Rectal smooth muscle tissue (tissue), 1 donor: Measurements from ENCODE around the gene AMFR.

Experiments used
- H3K27ac ChIP-seq: one replicate; pipeline ENCODE4 v1.7.0; 2013; ENCODE audit warnings: low read depth, low read length, inconsistent platforms
- H3K27me3 ChIP-seq: one replicate; pipeline ENCODE4 v1.7.0; 2013; ENCODE audit warnings: low read length; ENCODE audit not compliant: control insufficient read depth, insufficient read depth
- H3K36me3 ChIP-seq: one replicate; pipeline ENCODE4 v1.7.0; 2013; ENCODE audit warnings: low read length; ENCODE audit not compliant: control insufficient read depth, insufficient read depth
- H3K4me1 ChIP-seq: one replicate; pipeline ENCODE4 v1.7.0; 2013; ENCODE audit warnings: low read length; ENCODE audit not compliant: control insufficient read depth, insufficient read depth
- H3K4me3 ChIP-seq: one replicate; pipeline ENCODE4 v1.7.0; 2013; ENCODE audit warnings: low read length
- H3K9ac ChIP-seq: one replicate; pipeline ENCODE4 v1.7.0; 2013; ENCODE audit warnings: low read length

Gene AMFR

DNA sequence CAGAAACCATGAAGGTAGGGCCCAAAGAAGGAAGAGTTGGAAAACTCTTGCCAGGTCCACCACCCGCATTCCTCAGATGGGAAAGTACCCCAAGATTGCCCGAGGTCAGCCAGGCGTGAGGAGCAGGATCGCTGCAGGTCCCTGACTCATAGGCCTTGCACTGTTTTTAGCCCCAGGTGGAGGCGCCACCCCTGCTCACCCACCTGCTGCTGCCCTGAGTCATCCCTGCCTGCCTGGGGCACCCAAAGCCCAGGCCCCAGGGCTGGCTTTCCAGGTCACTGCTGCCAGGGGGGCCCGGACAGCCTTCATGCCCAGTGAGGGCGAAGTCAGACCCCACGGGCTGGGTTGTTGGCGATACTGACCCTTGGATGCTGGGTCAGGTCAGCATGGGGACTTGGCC, 100.9 kb downstream of the AMFR start:
- no peaks in the 10 kb centered on the region for H3K27me3 ChIP-seq
- no peak overlapping the region for H3K4me3 ChIP-seq
- H3K27ac ChIP-seq: no peak overlapping the region
- no peak overlapping the region for H3K9ac ChIP-seq
- H3K4me1 ChIP-seq: no peaks in the 10 kb centered on the region
- H3K36me3 ChIP-seq: peaks cover 2% of the 10 kb centered on the region

DNA sequence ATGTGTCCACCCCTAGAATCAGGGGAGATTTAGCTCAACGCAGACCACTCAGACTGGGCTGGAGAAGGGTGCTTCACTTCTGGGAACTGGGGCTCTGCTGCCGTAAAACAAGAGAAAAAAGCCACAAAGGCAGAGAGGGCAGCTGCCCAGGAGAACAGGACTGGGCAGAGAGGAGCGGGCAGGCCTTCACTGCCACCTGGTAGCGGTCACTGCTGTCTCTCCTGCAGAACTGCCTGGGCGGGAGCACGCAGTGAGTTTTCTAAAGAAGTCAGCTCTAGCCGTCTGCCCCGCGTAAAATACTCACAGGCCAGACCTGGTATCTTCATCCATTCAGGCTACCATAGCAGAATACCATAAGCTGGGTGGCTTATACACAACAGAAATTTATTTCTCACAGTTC, 103.8 kb downstream of the AMFR start:
- H3K4me1 ChIP-seq: peaks cover 8% of the 10 kb centered on the region
- no peaks in the 10 kb centered on the region for H3K36me3 ChIP-seq
- H3K27me3 ChIP-seq: no peaks in the 10 kb centered on the region
- H3K4me3 ChIP-seq: no peak overlapping the region
- no peak overlapping the region for H3K9ac ChIP-seq
- H3K27ac ChIP-seq: no peak overlapping the region

DNA sequence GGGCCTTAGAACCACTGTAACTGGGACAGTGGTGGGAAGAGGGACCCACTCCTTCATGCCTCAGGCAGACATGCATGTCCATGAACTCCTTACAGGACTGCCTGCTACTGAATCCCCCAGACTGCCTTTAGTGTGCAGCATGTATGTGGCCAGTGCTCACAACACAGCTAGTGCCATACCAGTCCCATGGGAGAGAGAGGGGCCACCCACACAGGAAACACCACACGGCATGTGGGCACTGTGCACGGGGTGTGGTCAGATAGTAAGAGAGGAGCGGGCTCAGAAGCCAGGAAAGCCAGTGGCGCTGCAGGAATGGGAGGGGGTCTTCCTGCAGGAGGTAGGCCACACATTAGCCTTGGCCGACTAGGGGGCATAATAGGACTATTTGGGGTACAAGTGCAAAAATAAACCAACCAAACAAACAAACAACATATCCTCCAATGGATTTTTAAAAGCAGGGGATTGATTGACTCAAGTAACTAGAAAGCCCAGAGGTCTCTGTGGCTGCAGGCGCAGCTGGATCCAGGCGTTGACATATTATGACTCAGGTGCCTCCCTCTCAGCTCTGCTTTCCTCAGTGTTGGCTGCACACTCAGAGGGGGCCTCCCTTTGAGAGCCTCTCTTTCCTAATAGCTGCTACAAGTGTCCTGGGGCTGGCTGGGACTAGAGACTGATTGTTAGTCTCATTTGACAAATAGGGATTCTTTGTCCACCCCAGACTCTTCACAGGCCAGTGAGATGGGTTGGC, 104.4 kb downstream of the AMFR start:
- H3K4me1 ChIP-seq: peaks cover 8% of the 10 kb centered on the region
- H3K27ac ChIP-seq: no peak overlapping the region
- no peaks in the 10 kb centered on the region for H3K36me3 ChIP-seq
- no peak overlapping the region for H3K9ac ChIP-seq
- no peaks in the 10 kb centered on the region for H3K27me3 ChIP-seq
- H3K4me3 ChIP-seq: no peak overlapping the region

DNA sequence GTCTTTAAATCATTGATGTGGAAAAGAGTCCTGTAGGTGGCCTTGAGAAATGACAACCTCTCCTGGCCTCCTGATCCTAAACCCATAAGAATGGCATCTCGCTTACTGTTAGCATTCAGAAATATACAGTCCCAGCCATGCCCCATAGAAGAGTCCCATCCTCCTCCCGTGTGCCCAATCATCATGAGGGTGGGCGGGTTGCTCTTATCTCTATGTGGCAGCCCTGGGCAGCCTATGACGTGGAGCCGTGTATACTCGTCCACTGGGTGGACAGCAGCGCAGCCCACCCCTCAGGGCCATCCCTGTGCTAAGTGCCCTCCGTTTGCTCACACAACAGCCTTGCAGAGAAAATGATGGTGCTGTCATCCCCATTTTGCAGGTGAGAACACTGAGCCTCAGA, 105.3 kb downstream of the AMFR start:
- H3K4me3 ChIP-seq: no peak overlapping the region
- no peak overlapping the region for H3K27ac ChIP-seq
- no peaks in the 10 kb centered on the region for H3K36me3 ChIP-seq
- H3K4me1 ChIP-seq: peaks cover 8% of the 10 kb centered on the region
- no peaks in the 10 kb centered on the region for H3K27me3 ChIP-seq
- H3K9ac ChIP-seq: no peak overlapping the region

DNA sequence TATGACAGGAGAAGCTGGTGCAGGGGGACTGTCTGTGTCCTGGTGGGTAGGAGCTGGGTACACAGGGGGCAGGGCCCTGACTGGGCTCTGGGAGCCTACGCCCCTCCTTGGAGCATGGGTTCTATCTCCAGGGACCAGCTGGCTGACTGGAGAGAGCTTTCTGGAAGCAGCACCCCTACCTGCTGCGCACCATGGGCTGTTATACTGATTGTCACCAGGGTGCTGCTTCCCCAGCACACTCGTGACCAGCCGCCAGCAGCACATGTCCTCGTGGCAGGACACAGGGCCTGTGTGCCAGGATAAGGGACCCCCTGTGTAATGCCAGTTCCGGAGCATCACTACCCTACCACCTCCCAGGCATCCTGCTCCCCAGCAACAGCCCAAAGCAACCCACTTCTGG, 106.0 kb downstream of the AMFR start:
- H3K36me3 ChIP-seq: no peaks in the 10 kb centered on the region
- H3K4me3 ChIP-seq: no peak overlapping the region
- no peaks in the 10 kb centered on the region for H3K27me3 ChIP-seq
- H3K4me1 ChIP-seq: peaks cover 8% of the 10 kb centered on the region
- no peak overlapping the region for H3K27ac ChIP-seq
- no peak overlapping the region for H3K9ac ChIP-seq

DNA sequence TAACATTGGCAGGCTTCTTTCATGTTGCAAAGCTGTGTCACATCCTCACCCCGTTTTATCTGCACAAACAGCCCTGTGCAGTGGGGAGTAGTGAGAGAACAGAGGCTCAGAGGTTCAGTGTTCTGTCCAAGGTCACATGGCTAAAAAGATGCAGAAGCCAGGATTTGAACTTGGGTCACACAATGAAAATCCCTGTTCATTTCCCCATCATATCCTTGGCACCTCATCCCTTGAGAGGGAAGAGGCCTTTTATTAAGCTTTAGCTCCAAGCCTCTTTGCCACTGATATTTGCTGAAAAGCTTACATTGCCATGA, 106.6 kb downstream of the AMFR start:
- Histone ChIP-seq H3K36me3 (no peaks in the 10 kb centered on the region), H3K27ac (no peak overlapping the region), H3K4me3 (no peak overlapping the region), H3K4me1 (peaks cover 8% of the 10 kb centered on the region), H3K27me3 (no peaks in the 10 kb centered on the region), H3K9ac (no peak overlapping the region)

DNA sequence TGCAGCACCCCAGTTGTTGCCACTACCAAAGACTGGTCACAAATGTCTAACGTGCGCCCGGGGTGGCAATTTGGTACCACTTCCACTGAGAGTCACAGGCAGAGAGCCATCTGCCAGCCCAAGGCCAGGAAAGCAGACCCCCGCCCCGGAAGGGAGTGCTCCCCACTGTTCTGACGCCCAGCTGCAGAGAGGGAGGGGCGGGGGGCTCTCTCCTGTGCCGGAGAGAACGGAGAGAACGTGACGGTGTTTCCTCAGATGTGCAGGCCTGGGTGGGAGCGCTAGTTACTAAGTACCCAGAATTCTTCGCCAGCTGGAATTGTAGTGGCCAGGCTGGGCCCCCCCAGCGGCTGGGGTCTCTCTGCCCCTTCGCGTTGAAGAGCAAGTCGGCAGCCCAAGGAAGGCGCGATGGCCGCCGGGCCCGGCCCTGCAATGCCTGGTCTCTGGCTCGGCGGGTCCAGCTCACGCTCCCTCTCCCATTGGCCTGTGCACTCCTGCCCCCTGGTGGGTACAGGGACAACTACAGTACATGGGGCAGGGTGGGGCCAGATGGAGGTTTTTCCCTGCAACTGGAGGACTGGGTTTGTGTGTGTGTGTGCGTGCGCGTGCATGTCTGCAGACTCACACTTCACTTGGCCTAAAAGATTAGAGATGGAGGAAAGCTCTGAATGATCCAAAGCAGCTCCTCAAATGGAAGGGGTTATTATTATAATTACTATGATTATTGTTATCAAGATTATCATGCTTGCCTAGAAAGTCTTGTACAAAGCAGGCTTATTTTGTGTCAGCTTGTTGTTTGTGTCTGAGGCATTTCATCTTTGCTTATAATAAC, 107.1 kb downstream of the AMFR start:
- Histone ChIP-seq H3K36me3 (no peaks in the 10 kb centered on the region), H3K27ac (peak overlapping the region; percentile 51), H3K4me3 (peak overlapping the region; percentile 35), H3K27me3 (no peaks in the 10 kb centered on the region), H3K9ac (no peak overlapping the region), H3K4me1 (peaks cover 8% of the 10 kb centered on the region)

DNA sequence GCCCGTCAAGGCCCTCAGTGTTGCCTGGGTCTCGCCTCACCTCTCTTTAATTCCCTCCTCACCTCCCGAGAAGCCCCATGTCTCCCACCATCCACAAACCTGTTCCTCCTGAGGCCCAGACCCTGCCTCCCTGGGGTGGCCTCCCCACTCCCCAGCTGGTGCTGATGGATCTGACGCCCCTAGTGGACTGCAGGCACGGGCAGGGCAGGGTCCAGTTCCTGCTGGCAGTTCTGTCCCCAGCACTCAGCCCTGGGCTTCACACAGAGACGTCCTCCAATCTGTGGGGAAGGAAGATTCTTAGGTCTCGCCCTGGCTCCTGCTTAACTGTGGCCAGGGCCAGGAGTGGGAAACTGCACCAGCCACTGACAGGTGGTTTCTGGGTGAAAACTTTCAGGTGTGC, 108.8 kb downstream of the AMFR start:
- Histone ChIP-seq H3K4me1 (peaks cover 8% of the 10 kb centered on the region), H3K27ac (no peak overlapping the region), H3K27me3 (no peaks in the 10 kb centered on the region), H3K4me3 (no peak overlapping the region), H3K36me3 (no peaks in the 10 kb centered on the region), H3K9ac (no peak overlapping the region)

DNA sequence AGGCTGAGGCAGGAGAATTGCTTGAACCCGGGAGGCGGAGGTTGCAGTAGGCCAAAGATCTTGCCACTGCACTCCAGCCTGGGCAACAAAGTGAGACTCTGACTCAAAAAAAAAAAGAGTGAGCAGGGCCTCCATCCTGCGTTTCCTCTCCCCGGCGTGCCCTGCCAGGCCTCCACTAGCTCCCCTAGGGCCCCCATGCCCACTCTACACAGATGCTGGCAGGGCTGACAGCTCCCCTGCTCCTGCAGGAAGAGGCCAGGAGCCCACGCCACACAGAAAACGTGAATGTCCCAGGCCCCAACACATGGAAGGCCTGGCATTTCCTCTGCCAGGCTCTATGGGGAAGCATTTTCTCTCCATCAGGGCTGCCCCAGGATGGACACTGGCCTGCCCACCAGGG, 109.4 kb downstream of the AMFR start:
- Histone ChIP-seq H3K4me1 (peaks cover 8% of the 10 kb centered on the region), H3K9ac (no peak overlapping the region), H3K36me3 (no peaks in the 10 kb centered on the region), H3K27ac (no peak overlapping the region), H3K27me3 (no peaks in the 10 kb centered on the region), H3K4me3 (no peak overlapping the region)

DNA sequence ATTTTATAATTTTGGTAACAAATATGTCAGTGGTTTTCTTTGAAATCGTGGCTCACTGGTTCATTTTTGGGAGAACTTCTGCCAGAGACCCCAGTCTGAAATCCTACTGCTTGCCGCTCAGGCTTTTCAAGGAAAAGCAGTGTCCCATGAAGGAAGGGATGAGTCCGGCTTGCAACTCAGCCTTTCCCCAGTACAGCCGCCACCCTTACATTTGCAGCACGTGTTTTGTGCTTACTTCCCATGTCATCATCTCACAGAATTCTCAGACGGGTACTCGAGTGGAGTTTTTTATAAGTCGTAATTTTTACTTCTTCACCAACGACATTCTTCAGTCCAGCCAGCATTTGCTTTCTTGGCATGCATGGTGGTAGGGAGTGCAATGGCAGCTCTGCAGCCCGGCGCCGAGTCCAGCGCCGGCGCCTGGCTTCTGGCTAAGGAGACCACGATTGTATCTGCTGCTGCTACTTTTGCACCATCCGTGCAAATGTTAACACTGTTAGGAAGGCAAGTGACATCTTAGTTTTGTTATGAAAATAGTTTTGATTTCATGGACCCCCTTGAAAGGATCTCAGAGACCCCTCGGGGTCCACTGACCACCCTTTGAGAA, 111.0 kb downstream of the AMFR start:
- H3K4me1 ChIP-seq: peaks cover 8% of the 10 kb centered on the region
- H3K27me3 ChIP-seq: no peaks in the 10 kb centered on the region
- no peak overlapping the region for H3K9ac ChIP-seq
- no peak overlapping the region for H3K4me3 ChIP-seq
- peaks cover 2% of the 10 kb centered on the region for H3K36me3 ChIP-seq
- H3K27ac ChIP-seq: no peak overlapping the region

DNA sequence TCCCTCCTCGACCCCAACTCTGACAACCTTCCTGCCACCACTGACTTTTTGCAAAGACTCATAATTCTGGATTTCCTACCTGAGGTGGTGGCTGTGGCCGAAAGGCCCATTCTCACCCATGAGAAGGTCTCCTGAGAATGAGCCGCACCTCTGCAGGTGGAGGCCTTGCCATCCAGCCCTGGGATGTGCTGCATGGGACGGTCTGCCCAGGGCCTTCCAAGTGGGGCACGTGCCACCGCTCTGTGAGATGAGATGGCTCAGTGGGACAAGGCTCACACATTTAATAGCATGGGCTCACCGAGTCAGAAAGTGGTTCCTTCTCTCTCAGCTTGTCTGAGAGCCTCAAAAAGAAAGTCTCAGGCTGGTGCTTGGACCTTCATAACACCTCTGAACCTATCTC, 112.8 kb downstream of the AMFR start:
- no peak overlapping the region for H3K9ac ChIP-seq
- no peak overlapping the region for H3K4me3 ChIP-seq
- peaks cover 2% of the 10 kb centered on the region for H3K36me3 ChIP-seq
- H3K4me1 ChIP-seq: no peaks in the 10 kb centered on the region
- H3K27me3 ChIP-seq: no peaks in the 10 kb centered on the region
- H3K27ac ChIP-seq: no peak overlapping the region

DNA sequence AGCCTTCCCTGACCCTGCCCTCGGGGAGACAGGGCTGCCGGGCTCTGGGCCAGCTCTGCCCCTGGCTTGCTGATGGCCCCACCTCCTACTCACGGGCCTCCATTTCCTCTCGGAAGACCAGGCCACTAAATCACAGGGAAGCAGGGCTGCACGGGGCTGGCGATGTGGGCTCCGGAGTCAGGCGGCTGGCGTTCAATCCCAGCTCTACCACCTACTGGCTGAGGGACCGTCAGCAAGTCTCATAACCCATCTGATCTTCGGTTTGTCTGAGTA, 113.4 kb downstream of the AMFR start:
- Histone ChIP-seq H3K9ac (no peak overlapping the region), H3K27ac (no peak overlapping the region), H3K4me1 (no peaks in the 10 kb centered on the region), H3K4me3 (no peak overlapping the region), H3K27me3 (no peaks in the 10 kb centered on the region), H3K36me3 (peaks cover 2% of the 10 kb centered on the region)
